ENCODE data around the gene PAPOLG. TPM values are rescaled to one million over a fixed set of nuclear protein-coding genes. Genes with fewer than 3 reads are reported as not detected.

The PAPOLG gene
- total and polyA plus RNA-seq, 12 donors: 4.5 to 18.5 (median 10.6) TPM

DNA sequence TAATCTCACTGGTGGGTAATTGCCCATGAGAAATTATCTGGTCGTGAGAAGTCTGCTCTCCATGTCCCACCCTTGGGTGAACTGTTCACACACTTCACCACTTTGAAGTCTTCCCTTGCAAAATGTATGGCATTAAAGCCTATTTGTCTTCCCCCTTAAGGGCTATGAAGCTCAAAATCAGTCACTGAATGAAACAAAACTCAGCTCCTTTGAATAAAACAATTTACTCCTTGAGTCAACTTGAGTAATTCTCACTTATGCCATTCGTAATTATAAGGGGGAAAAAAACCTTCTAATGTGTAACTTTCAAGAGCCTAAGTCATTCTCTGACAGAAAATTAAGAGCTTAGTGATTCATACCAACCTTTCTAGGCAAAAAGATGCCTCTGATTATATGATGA lies 76.6 kb downstream of the PAPOLG start:
- Histone ChIP-seq H3K36me3 (replicated peaks in 1 of 2) (no peaks in the 10 kb centered on the region), H3K4me1 (replicated peaks in 1 of 2) (no peaks in the 10 kb centered on the region), H3K9me3 (replicated peaks in 1 of 3) (no peaks in the 10 kb centered on the region), H3K27me3 (no peaks in the 10 kb centered on the region), H3K4me3 (no peak overlapping the region), H3K27ac (no peak overlapping the region)
- no peak for DNase-seq
- TF ChIP-seq CTCF (IDR thresholded peaks at IDR 0.05) (no peak), POLR2A (IDR thresholded peaks at IDR 0.05) (no peak)
- WGBS, 4 donors: 36 to 65% (median 52%) methylated on average over 2 of the region's 2 CpGs
- intact Hi-C loops (cut with DNase I): no loop called here

DNA sequence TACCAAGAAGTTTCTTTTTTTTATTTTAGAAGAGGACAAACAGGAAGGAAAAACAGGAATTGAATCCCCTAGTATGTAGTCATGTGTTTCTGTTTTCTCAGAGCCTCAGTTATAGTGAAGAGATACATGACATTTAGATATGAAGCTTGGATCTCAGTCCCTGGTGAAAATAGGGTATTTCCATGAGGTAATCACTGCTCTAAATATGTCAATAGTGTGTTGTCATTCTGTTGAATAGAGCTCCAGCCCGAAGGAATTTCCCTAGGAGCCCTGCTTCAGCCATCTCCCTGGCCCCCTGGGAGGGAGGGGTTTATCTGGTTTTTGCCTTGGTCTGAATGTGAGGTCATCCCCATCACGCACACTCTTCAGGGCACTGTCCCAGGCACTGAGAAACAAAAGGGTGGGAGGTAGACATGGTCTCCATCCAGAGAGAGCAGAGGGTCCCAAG lies 78.2 kb downstream of the PAPOLG start:
- 24 to 78% (median 55%) methylated on average over 2 of the region's 2 CpGs for WGBS, 4 donors
- no peak for DNase-seq
- intact Hi-C loops (cut with DNase I): no loop called here

DNA sequence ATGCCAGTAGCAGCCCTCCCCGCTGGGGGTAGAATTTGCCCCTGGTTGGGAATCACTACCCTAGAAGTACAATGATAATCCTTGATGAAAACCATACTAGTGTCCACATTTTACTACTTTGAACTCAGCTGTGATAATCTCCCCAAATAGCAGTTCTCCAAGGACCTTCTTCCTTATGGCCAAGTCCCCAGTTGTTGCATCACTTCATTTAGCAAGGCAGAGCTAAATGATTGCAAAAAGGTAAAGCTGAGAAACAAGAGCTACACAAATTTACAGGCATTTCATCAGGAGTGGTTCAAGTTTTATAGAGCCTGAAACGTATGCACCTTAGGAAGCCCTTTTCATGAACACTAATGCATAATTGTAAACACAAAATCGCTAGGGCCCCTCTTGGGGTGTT lies 80.4 kb downstream of the PAPOLG start:
- H3K27ac ChIP-seq: no peak overlapping the region
- no peaks in the 10 kb centered on the region for H3K36me3 ChIP-seq (replicated peaks in 1 of 2)
- no peaks in the 10 kb centered on the region for H3K4me1 ChIP-seq (replicated peaks in 1 of 2)
- no peaks in the 10 kb centered on the region for H3K9me3 ChIP-seq (replicated peaks in 1 of 3)
- DNase-seq: no peak
- intact Hi-C loops (cut with DNase I): no loop called here
- TF ChIP-seq POLR2A (IDR thresholded peaks at IDR 0.05): no peak
- TF ChIP-seq CTCF (IDR thresholded peaks at IDR 0.05): no peak
- 71 to 82% (median 80%) methylated on average over 3 of the region's 3 CpGs for WGBS, 4 donors
- H3K4me3 ChIP-seq: no peak overlapping the region
- H3K27me3 ChIP-seq: no peaks in the 10 kb centered on the region

More for the DNA sequence above, 78.2 kb downstream of the PAPOLG start:
- no peaks in the 10 kb centered on the region for H3K4me1 ChIP-seq (replicated peaks in 1 of 2)
- TF ChIP-seq CTCF (IDR thresholded peaks at IDR 0.05): no peak
- no peak for TF ChIP-seq POLR2A (IDR thresholded peaks at IDR 0.05)
- H3K27me3 ChIP-seq: no peaks in the 10 kb centered on the region
- no peak overlapping the region for H3K4me3 ChIP-seq
- no peak overlapping the region for H3K27ac ChIP-seq
- H3K36me3 ChIP-seq (replicated peaks in 1 of 2): no peaks in the 10 kb centered on the region
- H3K9me3 ChIP-seq (replicated peaks in 1 of 3): no peaks in the 10 kb centered on the region

DNA sequence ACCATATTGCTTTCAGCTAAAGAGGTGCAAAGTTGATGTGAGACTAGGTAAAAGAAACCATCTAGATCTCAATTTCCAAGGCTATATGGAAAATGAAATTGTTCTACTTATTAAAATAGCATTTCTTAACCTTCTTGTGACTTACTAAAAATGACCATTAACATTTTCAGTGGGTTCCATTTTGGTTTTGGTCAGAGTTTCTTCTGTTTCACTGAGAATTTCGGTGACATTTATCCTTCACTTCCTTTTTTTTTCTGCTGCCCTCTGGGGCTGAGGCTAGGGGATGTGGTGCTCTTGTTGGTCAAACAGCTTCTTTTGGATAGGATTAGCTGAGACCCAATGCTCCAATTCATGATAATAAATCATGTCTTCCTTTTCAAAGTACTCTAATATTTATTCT lies 81.1 kb downstream of the PAPOLG start:
- intact Hi-C loops (cut with DNase I): no loop called here
- no peaks in the 10 kb centered on the region for H3K9me3 ChIP-seq (replicated peaks in 1 of 3)
- no peak for DNase-seq
- 63 to 79% (median 72%) methylated on average over 1 of the region's 1 CpG for WGBS, 4 donors
- no peaks in the 10 kb centered on the region for H3K4me1 ChIP-seq (replicated peaks in 1 of 2)
- no peaks in the 10 kb centered on the region for H3K36me3 ChIP-seq (replicated peaks in 1 of 2)
- H3K27ac ChIP-seq: no peak overlapping the region
- no peak for TF ChIP-seq POLR2A (IDR thresholded peaks at IDR 0.05)
- TF ChIP-seq CTCF (IDR thresholded peaks at IDR 0.05): no peak
- H3K27me3 ChIP-seq: no peaks in the 10 kb centered on the region
- no peak overlapping the region for H3K4me3 ChIP-seq
